Liver (tissue), 3 donors: ENCODE results near the gene AP1S2.

Experiments used
- RAD21 ChIP-seq, 2 donors: IDR thresholded peaks; 2 replicates each; pipeline ENCODE4 v1.6.1; 2016; ENCODE audit warnings: antibody characterized with exemption in 2 of 2, mild to moderate bottlenecking in 2 of 2
- REST ChIP-seq: IDR thresholded peaks from 2 replicates; pipeline ENCODE4 v1.6.1; 2016; ENCODE audit warnings: antibody characterized with exemption, mild to moderate bottlenecking
- RXRA ChIP-seq, 2 donors: IDR thresholded peaks; 2 replicates each; pipeline ENCODE4 v1.6.1; 2017 to 2018; ENCODE audit warnings: antibody characterized with exemption in 2 of 2, mild to moderate bottlenecking in 1 of 2
- SP1 ChIP-seq: IDR thresholded peaks from 2 replicates; pipeline ENCODE4 v1.6.1; 2018; ENCODE audit warnings: antibody characterized with exemption, mild to moderate bottlenecking
- TAF1 ChIP-seq: conservative IDR thresholded peaks from 2 replicates; pipeline ENCODE4 v1.6.1; 2016; ENCODE audit warnings: antibody characterized with exemption, mild to moderate bottlenecking
- YY1 ChIP-seq: IDR thresholded peaks from 2 replicates; pipeline ENCODE4 v1.6.1; 2016; ENCODE audit warnings: antibody characterized with exemption, mild to moderate bottlenecking
- TF ChIP-seq, protein P1 (sequence below): fragments of 150-350 bp; IDR thresholded peaks from 2 replicates; pipeline ENCODE4 v1.5.1; 2017; ENCODE audit warnings: improper control_type of control experiment, low read depth, low read length; ENCODE audit not compliant: missing input control
- TF ChIP-seq, protein P2 (sequence below): IDR thresholded peaks from 2 replicates; pipeline ENCODE4 v1.6.1; 2016; ENCODE audit warnings: antibody characterized with exemption
- donor health status: healthy.
- donor health status: healthy.

DNA sequence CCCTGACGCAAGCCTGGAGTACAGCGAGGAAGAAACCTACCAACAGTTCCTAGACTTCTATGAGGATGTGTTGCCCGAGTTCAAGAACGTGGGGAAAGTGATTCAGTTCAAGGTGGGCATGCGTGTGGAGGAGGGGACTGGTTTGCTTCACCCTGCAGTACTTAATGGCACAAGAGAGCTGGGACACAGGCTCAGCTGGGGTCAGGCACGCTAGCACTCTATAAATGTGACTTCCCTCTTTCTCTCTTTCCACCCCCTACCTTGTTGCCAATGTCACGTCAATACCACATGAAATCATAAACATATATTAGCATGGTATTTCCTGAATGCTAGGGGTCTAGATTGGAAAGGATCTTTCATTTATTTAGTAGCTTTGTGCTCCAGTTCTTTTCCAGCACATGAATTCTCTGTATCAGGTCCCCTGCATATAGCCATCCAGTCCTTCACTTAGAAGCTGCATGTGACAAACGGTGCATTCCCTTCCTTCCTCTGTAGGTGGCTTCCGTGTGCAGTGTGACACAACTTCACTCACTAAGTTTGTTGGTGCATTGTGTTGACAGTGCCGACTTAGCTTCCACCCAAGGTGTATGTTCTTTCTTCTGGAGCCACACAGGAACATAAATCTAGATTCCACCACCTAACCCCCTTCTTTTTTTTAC lies 38.7 kb downstream of the AP1S2 start:
- TF ChIP-seq, protein P1, sequence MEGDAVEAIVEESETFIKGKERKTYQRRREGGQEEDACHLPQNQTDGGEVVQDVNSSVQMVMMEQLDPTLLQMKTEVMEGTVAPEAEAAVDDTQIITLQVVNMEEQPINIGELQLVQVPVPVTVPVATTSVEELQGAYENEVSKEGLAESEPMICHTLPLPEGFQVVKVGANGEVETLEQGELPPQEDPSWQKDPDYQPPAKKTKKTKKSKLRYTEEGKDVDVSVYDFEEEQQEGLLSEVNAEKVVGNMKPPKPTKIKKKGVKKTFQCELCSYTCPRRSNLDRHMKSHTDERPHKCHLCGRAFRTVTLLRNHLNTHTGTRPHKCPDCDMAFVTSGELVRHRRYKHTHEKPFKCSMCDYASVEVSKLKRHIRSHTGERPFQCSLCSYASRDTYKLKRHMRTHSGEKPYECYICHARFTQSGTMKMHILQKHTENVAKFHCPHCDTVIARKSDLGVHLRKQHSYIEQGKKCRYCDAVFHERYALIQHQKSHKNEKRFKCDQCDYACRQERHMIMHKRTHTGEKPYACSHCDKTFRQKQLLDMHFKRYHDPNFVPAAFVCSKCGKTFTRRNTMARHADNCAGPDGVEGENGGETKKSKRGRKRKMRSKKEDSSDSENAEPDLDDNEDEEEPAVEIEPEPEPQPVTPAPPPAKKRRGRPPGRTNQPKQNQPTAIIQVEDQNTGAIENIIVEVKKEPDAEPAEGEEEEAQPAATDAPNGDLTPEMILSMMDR, result peak; percentile 15
- TF ChIP-seq REST (no peak), RAD21 (IDR thresholded peaks at IDR 0.05) (peak; percentile 18 to 48), RXRA (IDR thresholded peaks at IDR 0.05) (no peak), YY1 (no peak), SP1 (no peak), TAF1 (no peak)
- TF ChIP-seq, protein P2, sequence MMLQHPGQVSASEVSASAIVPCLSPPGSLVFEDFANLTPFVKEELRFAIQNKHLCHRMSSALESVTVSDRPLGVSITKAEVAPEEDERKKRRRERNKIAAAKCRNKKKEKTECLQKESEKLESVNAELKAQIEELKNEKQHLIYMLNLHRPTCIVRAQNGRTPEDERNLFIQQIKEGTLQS, result no peak
